UCSD-AML1 (cell line): Measurements from ENCODE around the gene ZNF280A.
A peak's percentile ranks its signal among the peaks of the same experiment; 100 is the strongest.

Source experiments
- DNase-seq: peaks from one replicate; lab custom pipeline; 2025; ENCODE audit not compliant: unreplicated experiment; lab: John Stamatoyannopoulos, UW

Gene ZNF280A, protein sequence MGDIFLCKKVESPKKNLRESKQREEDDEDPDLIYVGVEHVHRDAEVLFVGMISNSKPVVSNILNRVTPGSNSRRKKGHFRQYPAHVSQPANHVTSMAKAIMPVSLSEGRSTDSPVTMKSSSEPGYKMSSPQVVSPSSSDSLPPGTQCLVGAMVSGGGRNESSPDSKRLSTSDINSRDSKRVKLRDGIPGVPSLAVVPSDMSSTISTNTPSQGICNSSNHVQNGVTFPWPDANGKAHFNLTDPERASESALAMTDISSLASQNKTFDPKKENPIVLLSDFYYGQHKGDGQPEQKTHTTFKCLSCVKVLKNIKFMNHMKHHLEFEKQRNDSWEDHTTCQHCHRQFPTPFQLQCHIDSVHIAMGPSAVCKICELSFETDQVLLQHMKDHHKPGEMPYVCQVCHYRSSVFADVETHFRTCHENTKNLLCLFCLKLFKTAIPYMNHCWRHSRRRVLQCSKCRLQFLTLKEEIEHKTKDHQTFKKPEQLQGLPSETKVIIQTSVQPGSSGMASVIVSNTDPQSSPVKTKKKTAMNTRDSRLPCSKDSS

DNA sequence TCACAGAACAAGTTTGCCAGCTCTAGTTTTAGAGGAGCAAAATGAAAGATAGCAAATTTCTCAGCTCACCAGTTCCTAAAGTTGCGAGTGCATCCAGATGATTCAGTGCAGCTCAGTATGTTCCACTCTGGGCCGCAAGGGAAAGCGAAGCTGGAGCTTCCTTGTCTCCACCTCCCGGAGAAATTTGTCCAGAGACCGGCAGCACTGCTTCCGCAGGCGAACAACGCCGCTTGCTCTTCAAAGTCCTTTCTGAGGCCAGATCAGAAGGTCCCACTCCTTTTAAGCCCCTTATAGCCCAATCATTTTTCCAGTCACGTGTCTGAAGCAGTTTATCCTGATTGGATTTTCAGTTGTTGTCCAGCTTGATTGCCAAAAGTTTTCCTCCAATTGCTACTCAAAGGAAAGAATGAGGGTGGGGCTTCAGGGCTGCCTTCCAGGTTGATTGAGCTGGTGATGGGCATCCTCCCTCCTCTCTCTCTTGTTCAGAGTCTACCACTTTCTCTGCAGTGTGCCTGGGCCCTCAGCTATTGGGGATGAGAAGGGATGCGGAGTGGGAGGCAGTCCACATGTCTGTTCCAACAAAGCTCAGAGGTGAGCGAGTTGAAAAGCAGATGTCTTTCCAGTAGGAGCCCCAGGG lies at the start of gene ZNF280A:
ZNF280A (minus strand) TSS at position 251 of the 637 bp plus-strand sequence. CDS start 4,640 bp downstream, outside the sequence.
- no peak for DNase-seq

DNA sequence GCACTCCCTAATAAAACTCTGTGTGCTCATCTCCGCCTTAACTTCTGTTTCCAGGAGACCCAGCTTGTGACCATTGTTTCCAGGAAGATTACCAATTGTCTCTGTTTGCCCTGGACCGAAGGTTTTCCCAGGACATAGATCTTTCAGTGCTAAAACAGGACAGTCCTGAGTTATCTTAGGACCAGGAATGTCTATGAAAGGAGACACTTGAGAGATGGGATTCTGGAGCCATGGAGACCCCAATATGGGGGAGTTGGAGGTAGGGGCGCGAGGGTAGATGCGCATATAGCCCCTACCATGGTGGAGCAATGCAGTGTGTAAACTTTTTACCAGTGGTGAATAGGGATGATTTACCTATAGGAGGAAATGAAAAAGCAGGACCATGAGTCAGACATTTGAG lies 49.1 kb upstream of the ZNF280A start:
- DNase-seq = no peak

DNA sequence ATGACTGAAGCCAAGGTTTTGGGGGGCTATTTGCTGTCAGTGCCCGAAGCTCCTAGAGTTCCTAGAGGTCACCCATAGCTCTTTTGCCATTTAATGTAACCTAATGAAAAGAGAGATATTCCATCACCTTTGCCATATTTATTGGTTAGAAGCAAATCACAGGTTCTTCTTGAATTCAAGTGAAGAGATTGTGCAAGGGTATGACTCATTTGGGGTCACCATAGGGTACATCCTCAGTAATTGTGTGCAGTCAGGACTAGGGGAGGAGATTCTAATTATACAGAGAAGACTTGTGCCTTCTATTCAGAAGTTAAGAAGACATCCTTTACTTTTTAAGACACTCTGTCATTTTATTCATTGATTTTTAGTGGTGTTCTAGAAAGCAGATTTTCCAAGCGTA lies 45.9 kb upstream of the ZNF280A start:
- no peak for DNase-seq

DNA sequence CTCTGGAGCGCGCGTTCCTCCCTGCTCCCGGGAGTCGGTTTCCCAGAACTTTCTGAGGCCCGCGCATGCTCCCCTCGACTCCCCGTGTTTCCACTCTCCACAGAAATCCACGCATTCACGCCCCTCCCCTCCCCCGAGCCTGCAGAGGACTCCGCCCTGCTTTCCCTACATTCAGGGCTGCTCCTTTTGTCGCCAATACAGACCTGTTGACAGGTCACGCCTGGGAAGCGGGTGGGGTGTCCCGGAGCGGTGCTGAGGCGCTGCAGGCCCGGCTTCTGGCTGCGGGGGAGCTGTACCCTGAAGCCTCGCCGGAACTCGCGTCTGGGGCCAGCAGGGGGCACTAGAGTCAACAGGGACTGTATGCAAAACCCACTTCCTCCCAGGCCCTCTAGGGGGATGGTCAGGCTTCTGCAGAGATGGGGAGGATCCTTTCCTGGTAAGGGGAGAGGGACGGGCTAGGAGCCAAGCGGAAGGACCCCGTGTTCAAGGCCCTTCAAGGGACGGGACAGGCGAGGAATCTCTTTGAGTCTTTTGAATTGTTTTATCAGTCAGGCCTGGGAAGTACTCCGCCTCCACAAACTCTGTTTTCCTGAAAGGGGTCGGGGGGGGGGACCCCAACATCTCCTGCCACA lies 39.0 kb upstream of the ZNF280A start, which contains the start of gene PRAME:
PRAME (minus strand) TSS at position 294 of the 632 bp plus-strand sequence. CDS start 2,433 bp downstream, outside the sequence.
- DNase-seq = peak; percentile 91

DNA sequence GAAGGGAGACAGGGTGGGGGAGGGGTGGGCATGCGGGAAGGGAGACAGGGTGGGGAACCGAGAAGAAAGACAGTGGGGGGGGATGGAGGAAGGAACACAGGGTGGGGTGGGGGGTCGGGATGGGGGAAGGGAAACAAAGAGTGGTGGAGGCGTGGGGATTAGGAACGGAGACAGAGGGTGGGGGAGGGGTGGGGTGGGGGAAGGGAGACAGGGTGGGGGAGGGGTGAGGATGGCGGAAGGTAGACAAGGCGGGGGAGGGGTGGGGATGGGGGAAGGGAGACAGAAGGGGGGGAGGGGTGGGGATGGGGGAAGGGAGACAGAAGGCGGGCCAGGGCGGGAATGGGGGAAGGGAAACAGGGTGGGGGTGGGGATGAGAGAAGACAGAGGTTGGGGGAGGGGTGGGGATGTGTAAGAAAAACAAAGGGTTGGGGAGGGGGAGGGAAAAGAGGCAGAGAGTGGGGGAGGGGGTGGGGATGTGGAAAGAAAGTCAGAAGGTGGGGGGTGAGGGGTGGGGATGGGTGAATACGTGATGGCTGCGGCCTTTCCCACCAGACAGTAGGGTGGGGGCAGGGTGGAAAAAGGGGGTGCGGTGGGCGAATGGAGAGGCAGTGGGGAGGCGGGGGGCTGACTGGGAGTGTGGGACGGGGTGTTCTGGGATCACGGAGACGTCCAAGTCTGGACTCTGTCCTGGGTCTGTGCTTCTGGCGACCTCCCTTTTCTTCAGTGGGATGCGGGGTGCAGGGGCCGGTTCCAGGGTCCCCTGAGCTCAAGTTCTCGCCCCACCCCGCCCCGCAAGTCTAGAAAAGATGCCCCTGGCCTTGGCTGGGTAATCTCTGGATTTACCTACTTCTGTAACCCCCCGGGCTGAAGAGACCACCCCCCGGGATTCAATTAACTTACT lies 38.3 kb upstream of the ZNF280A start:
- DNase-seq = no peak

DNA sequence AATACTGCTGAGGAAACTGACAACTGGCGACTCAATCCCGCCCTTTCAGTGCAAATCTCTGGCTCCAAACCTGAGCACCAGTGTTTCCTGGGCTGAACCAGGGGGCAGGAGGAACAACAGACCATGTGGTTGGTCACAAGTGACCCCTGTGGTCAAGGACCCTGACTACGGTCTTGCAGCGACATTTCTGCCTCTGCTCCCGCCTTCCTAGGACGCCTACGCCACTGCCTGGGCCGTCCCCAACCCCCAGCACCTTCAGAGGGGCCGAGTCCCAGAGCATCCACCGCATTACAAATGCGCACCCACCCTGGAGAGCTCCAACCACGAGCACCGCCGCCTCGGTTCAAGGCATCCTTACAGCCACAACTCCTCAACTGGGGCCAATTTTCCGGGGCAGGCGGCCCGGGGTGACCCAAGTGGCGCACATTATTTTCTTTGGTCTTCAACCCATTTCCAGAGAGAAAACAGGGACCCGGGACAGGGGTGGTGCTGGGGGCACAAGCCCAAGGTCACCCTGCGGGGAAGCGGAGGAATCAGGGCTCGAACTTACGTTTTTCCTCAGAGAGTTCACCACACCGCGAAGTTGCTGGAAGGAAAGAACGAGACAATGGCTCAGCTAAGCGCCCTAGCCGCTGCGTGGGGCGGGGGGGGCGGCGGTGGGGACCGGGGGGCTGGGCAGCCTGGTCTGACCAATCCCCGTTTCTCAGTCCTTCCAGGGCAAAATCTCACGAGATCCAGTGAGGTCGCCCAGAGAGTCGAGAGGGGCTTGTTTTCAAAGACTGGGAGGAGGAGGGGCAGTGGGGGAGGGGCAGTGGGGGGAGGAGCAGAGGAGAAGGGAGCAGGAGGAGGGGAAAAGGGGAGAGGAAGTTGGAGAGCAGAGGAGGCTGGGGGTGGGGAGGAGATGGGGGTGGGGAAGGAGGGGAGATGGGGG lies 37.2 kb upstream of the ZNF280A start:
- DNase-seq = no peak

DNA sequence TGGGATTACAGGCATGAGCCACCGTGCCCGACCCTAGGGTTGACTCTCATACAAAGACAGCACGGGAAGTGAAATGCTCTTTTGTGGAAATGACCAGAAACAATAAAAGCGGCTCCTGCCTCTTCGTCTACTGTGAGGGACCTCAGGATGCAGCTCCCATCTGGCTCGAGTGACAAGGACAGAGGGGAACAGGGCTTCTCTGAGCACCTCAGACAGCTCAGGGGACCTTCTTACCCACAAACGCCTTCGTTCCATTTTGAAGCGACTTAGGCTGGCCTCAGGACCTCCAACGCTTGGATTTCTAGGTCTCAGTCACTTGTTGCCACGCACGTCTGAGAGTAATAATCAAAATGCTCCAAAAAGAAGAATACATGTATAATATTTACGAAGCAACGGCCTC lies 36.5 kb upstream of the ZNF280A start:
- no peak for DNase-seq

DNA sequence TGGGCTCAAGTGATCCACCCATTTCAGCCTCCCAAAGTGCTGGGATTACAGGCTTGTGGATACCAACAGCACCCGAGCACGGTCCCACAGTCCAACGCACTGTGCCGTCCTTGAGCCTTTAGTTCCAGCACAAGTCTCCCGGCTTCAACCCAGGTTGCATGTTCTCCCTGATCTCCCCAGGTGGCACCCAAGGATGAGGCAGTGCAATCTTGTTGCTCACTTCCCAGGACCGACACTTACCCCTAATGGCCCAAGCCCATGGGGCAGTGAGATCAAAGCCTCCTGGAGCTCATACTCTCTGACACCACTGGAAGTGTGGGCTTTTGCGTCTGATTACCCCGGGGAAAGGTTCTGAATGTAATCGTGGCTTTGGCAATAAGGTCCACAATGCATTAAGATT lies 35.5 kb upstream of the ZNF280A start:
- no peak for DNase-seq

DNA sequence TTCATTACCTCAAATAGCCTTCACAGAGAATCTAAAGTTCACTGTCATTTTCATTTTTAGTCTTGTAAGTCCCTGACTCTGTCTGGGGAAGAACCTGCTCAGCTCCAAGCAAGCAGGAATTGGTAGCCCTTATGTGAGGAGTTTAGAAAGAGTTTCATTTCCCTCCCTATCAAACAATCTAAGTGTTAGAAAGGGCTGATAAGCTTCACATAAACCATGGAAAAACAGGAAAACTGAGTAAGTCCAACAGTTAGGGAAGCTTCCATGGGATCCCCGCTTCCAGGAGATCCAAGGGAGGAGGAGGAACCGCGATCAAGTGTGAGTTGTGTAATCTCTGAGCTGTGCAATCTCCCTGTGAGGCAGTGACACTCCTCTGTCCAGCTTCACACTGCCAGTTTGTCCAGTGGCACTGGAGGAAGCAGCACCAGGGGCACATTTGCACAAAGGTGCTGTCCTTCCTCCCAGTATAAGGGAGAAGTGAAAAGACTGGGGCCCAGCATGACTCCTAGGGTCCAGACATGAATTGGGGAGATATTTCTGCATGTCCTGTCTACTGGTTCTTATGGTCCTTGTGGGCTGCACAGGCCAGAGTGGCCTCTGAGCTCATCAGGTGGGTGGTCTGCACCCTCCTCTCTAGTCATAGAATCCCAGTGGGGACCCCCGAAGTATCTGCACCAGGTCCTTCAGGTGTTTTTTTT lies 34.7 kb upstream of the ZNF280A start:
- no peak for DNase-seq

DNA sequence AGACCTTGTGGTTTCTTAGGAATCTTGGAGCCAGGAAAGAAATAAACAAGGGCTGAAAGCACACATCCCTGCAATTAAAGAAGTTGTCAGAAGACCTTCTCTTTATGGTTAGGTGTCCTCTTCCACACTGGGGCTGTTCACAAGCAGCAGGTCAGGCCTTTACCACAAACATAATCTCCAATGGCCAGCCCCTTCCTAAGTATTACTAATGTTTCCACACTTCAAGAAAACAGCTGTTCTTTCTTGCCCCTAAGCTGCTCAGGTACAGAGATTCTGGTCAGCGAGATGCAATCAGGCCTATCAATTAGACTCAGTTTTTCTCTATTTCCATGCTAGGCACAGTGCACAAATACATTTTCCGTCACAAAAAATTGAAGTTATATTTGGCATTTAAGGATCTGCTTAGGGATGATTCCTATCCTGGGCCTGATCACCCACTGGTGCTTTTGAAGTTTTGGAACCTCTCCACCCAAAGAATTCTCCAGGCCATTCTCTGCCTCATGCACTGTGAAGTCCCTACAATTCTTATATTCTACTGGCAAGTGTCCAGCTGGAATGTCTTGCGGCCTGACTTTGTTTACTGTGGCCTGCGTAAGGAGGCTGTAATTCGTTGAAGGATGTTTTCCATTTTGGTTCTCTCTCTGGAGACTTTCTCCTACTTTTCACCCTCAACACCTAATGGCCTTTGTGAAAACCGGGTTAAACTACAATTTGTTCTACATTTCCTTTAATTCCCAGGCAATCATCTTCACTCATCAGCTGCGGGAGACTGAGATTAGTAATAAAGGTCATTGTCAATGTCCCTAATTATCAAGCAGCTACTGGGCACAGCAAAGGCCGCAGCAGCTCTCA lies 33.9 kb upstream of the ZNF280A start:
- DNase-seq = no peak

- no peak for DNase-seq
Measured at GRCh38 chr22:22553141-22553540, 33.1 kb upstream of the ZNF280A start.

DNA sequence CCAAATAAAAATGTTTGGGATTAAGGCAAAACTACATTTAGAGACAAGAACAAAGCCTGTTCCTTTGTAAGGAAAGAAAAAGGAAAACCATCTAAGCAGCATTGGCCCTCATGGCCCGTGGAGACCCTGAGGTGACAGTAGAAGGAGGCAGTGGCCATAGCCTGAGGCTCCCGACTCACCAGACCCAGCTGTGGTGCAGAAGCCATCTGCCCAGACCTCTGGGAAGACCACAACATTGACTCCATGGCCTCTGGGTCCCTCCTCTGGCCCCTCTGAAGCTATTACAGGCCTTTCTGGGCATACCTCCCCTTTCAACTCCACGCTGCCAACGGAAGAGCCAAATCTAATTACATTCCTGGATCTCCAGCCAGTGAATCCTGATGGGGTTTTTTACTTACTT lies 32.6 kb upstream of the ZNF280A start:
- peak; percentile 40 for DNase-seq

DNA sequence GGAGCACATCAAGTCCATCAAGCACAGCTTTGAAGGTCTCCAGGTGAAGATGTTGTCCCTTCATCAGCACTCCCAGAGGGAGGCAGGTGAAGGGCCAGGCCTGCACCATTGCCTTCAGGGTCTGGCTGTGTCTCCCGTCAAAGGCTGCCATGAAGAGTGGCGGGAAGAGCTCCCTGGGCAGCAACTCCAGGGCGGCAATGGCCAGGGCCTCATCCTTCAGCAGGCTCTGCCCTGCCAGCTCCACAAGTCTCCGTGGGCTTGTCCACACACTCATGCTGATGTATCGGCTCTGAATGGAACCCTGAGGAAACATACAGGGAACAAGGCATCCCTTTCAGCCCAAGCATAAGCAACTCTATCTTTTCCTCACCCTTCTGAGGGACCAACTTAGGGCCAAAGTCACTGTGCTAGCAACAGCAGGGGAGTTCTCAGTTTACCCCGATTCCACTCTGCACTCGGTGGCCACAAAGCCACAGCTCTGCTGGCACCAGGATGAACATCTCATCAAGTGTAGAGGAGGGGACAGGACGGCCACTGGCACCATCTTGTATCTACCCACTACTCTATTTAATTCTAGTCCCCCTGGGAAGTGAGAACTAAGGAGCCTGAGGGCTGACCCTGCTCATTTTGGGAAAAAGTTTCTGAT lies 30.8 kb upstream of the ZNF280A start:
- no peak for DNase-seq

GRCh38 chr22:22548910-22549309 lies 28.8 kb upstream of the ZNF280A start:
- DNase-seq = no peak

DNA sequence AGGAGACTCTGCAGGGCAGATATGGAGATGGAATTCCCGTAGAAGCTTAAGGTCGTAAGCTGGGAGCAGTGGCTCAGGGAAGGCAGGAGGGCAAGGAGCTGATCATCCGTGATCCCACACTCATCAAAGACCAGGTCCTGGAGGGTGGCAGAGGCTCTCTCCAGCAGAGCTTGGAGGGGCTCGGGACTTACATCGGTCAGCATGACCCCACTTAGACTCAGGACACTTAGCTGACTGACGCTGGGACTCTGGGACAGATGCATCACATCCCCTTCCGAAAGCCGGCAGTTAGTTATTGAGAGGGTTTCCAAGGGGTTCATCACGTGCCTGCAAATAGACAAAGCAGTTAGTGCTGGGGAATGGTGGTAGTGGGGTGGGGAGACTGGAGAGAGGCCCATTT lies 28.2 kb upstream of the ZNF280A start:
- no peak for DNase-seq

- DNase-seq = no peak
Measured at GRCh38 chr22:22547692-22548300, 27.7 kb upstream of the ZNF280A start.

DNA sequence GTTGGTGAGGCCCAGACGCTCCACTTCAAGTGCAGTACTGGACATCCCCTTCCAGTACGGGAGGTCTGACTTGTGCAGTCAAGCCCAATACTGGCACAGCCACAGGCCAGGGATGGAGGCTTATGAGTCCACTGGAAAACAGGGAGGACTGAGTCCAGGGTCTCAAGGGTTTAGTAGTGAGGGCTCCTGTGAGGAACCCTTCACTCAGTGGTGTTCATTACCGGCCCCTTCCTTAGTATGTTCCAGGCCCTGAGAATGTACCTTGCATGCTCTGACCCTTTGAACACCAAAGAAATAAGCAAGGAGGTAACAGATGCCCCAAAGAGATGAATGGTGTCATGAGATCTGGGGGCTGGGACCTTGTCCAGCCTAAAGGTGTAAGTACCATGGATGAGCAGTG lies 27.2 kb upstream of the ZNF280A start:
- DNase-seq = no peak
